Glomerular visceral epithelial cell (primary cell): ENCODE measurements around the gene CHKA.
A peak's percentile ranks its signal among the peaks of the same experiment; 100 is the strongest.

ENCODE experiments used
- DNase-seq: peaks from one replicate; pipeline ENCODE4 v3.0.0-alpha.2; 2016; ENCODE audit errors: extremely low spot score

Gene CHKA

GRCh38 chr11:68121067-68121899, at the start of gene CHKA:
Gene CHKA, minus strand, starts transcription at chr11:68121388. Its CDS starts 211 bp downstream, at chr11:68121177.
- DNase-seq = peak; percentile 92

GRCh38 chr11:68169442-68169841, 48.3 kb upstream of the CHKA start:
- DNase-seq = no peak

- no peak for DNase-seq
These were observed 47.5 kb upstream of the CHKA start for GRCh38 chr11:68168694-68169093.

- no peak for DNase-seq
These were observed 46.3 kb upstream of the CHKA start for GRCh38 chr11:68167474-68167873.

GRCh38 chr11:68166969-68167368, 45.8 kb upstream of the CHKA start:
- no peak for DNase-seq

DNA sequence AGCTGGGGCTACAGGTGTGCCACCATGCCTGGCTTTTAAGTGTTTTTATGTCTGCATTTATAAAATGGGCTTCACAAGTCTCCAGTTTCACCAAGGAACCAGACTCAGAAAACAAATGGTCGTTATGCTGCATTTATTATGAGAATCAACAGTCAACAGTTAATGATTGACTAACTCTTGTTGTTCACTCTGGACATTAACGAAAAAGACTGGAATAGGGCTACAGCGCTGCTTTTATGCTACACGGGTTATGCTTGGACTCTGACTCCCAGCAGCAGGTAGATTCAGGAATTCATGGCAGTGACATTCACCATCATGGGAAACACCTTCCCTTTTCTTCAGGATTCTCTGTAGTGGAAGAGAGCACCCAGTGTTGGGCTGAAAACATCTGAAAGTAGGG, 44.4 kb upstream of the CHKA start:
- DNase-seq = no peak

- DNase-seq = peak; percentile 25
These were observed 43.2 kb upstream of the CHKA start for GRCh38 chr11:68164437-68164836.

- DNase-seq = no peak
These were observed 42.5 kb upstream of the CHKA start for GRCh38 chr11:68163691-68164090.

- peak; percentile 22 for DNase-seq
These were observed 39.0 kb upstream of the CHKA start for GRCh38 chr11:68160100-68160695.

DNA sequence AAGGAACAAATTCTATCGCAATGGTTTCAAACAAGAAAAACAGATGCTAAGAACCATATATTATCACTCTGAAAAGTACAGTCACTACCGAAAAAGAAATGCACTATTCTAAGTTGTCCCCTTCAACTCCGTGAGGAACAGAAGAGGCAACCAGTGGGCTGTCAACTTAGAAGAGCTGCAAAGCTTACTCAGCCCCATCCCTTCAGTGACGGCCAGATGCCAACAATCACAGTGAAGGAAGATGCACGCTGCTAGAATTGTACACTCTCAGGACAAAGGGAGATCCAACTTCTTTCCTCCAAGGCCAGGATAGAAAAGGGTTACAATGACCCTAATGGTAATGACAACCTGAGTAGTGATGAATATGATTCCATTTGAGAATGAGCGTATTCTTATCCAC, 38.5 kb upstream of the CHKA start:
- DNase-seq = no peak

DNA sequence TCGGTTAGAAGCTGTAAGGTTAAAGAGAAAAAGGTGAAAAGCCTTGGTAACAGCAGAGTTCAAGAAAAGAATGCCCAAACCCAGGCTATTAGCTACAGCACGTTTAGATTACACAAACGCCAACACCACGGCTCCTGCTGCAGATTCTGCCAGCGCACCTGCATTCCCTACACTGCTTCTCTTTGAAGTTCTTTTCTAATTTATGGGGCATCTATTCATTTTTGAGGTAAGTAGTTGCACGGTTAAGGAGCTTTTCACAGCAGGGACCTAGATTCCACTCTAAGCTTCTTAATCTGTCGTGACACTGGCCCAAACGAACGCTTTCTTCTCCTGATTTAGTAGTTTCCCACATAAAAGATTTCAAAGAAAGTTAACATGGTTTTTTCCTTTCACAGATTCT, 38.0 kb upstream of the CHKA start:
- DNase-seq = no peak

GRCh38 chr11:68158580-68158979, 37.4 kb upstream of the CHKA start:
- DNase-seq = no peak

GRCh38 chr11:68153742-68154141, 32.6 kb upstream of the CHKA start:
- no peak for DNase-seq

DNA sequence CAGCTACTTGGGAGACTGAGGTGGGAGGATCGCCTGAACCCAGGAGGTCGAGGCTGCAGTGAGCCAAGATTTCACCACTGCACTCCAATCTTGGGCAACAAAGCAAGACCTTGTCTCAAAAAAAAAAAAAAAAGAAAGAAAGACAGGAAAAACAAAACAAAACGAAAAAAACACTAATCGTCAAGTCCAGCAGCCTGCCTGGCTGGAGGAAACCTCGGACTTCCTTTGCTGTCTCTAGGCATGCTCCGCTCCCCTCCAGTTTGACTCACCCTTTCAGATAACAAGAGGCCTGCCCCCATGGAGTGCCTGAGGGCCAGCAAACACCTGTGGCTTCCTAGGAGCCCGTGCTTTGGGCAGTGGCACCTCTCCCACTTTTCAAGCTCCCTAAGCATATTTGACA, 28.8 kb upstream of the CHKA start:
- peak; percentile 34 for DNase-seq

DNA sequence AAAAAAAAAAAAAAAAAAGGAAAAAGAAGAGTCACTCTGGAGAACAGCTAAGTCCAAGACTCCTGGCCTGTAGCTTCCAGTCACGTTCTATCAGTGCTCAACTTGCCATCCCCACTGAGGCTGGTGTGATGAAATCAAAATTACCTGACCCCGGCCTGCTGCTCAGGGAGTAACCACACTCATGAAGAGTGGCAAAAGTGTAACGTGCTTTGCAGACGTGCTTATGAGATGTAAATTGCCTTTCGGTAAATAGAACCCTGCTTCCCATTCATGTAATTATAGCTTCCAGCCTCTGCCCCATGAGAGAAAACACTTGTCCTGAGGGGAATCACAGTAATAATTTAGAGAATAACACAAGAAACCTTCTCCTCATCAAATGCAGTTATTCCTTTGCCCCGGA, 28.2 kb upstream of the CHKA start:
- DNase-seq = no peak

- no peak for DNase-seq
These were observed 27.7 kb upstream of the CHKA start for GRCh38 chr11:68148879-68149278.

GRCh38 chr11:68148071-68148805, 27.1 kb upstream of the CHKA start:
- DNase-seq = no peak

GRCh38 chr11:68146704-68147474, 25.7 kb upstream of the CHKA start:
- DNase-seq = peak; percentile 57

- peak; percentile 50 for DNase-seq
These were observed 24.9 kb upstream of the CHKA start for GRCh38 chr11:68146010-68146540.

GRCh38 chr11:68145120-68145866, 24.1 kb upstream of the CHKA start:
- peak; percentile 62 for DNase-seq

DNA sequence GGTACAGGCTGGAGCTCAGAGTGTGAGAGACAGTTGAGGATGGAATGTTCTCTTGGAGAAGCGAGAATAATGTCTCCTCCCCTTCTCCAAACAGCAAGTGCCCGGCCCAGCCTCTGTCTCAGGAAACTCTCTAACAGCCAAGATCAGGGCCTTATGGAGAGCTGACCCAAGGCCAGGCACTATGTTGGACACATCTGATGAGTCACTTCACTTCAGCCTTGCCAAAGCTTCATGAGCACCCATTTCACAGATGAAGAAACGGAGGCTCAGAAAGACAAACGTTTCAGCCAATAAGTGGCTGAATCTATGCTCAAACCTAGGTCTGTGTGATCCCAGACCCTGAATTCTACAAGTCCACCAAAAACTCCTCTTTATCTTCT, 22.1 kb upstream of the CHKA start:
- no peak for DNase-seq
